ENCODE measurements around the gene ZNF358. TPM values are rescaled to one million over a fixed set of nuclear protein-coding genes. Genes with fewer than 3 reads are reported as not detected.
A peak's percentile ranks its signal among the peaks of the same experiment; 100 is the strongest.

Gene ZNF358
- total and polyA plus RNA-seq, 5 experiments from 2014 or later: 0.71 to 10.8 (median 2.5) TPM

- Mint-ChIP-seq H3K4me3 (no peak overlapping the region), H3K27ac (peak overlapping the region in 1 of 10 donors; percentile 33), H3K36me3 (peaks cover 4 to 44% (median 16%) of the 10 kb centered on the region in 3 donors), H3K4me1 (peaks cover 0 to 3% (median 0%) of the 10 kb centered on the region in 4 donors), H3K9me3 (no peaks in the 10 kb centered on the region), H3K27me3 (no peaks in the 10 kb centered on the region)
- ATAC-seq: no peak
- POLR2A ChIA-PET: no interaction called here
- DNase-seq: no peak
Observed at GRCh38 chr19:7559102-7559501, 43.2 kb downstream of the ZNF358 start.

- H3K27ac Mint-ChIP-seq: peak overlapping the region in 2 of 10 donors; percentile 31 to 40
- no peaks in the 10 kb centered on the region for H3K27me3 Mint-ChIP-seq
- peaks cover 0 to 3% (median 0%) of the 10 kb centered on the region in 4 donors for H3K4me1 Mint-ChIP-seq
- peaks cover 4 to 44% (median 16%) of the 10 kb centered on the region in 3 donors for H3K36me3 Mint-ChIP-seq
- ATAC-seq: no peak
- no peak for DNase-seq
- H3K4me3 Mint-ChIP-seq: no peak overlapping the region
- no peaks in the 10 kb centered on the region for H3K9me3 Mint-ChIP-seq
- POLR2A ChIA-PET: no interaction called here
Observed at GRCh38 chr19:7560255-7560654, 44.4 kb downstream of the ZNF358 start.

GRCh38 chr19:7561325-7561724 lies 45.4 kb downstream of the ZNF358 start:
- no peaks in the 10 kb centered on the region for H3K9me3 Mint-ChIP-seq
- DNase-seq (no peak), ATAC-seq (no peak)
- H3K27ac Mint-ChIP-seq: no peak overlapping the region
- POLR2A ChIA-PET: no interaction called here
- peaks cover 4 to 38% (median 13%) of the 10 kb centered on the region in 3 donors for H3K36me3 Mint-ChIP-seq
- H3K4me1 Mint-ChIP-seq: peaks cover 0 to 3% (median 0%) of the 10 kb centered on the region in 4 donors
- H3K27me3 Mint-ChIP-seq: no peaks in the 10 kb centered on the region
- H3K4me3 Mint-ChIP-seq: no peak overlapping the region

GRCh38 chr19:7562646-7563393 lies 46.9 kb downstream of the ZNF358 start:
- ATAC-seq (no peak), DNase-seq (no peak)
- Mint-ChIP-seq H3K36me3 (peaks cover 4 to 25% (median 8%) of the 10 kb centered on the region in 3 donors), H3K27me3 (no peaks in the 10 kb centered on the region), H3K27ac (no peak overlapping the region), H3K9me3 (no peaks in the 10 kb centered on the region), H3K4me3 (no peak overlapping the region), H3K4me1 (peaks cover 0 to 3% (median 0%) of the 10 kb centered on the region in 4 donors)
- POLR2A ChIA-PET: interaction anchor here (0.7 kb wide), 2 partner anchors 46 to 214 kb away, joined by 3 read pairs; no protein-coding TSS in a partner anchor

GRCh38 chr19:7564866-7565265 lies 49.0 kb downstream of the ZNF358 start:
- Mint-ChIP-seq H3K36me3 (peaks cover 2 to 9% (median 4%) of the 10 kb centered on the region in 3 donors), H3K4me1 (peaks cover 0 to 4% (median 1%) of the 10 kb centered on the region in 4 donors), H3K27me3 (no peaks in the 10 kb centered on the region), H3K4me3 (no peak overlapping the region), H3K9me3 (no peaks in the 10 kb centered on the region), H3K27ac (no peak overlapping the region)
- DNase-seq (no peak), ATAC-seq (no peak)
- POLR2A ChIA-PET: no interaction called here

GRCh38 chr19:7565332-7565731 lies 49.4 kb downstream of the ZNF358 start:
- H3K27me3 Mint-ChIP-seq: no peaks in the 10 kb centered on the region
- peaks cover 1 to 6% (median 2%) of the 10 kb centered on the region in 3 donors for H3K36me3 Mint-ChIP-seq
- no peaks in the 10 kb centered on the region for H3K9me3 Mint-ChIP-seq
- no peak overlapping the region for H3K27ac Mint-ChIP-seq
- DNase-seq: no peak
- H3K4me3 Mint-ChIP-seq: no peak overlapping the region
- peaks cover 0 to 4% (median 1%) of the 10 kb centered on the region in 4 donors for H3K4me1 Mint-ChIP-seq
- ATAC-seq: no peak
- POLR2A ChIA-PET: no interaction called here

Other genes with a start within 250 kb of the ZNF358 start
- 1 to 10 TPM in 1 of 2 experiments, under 1 TPM in 1; 0.60 to 1.4 TPM for gene INSR, start 221.7 kb upstream of the ZNF358 start, total RNA-seq
- under 1 TPM in 2 of 3 donors, not detected in 1; 0.14 to 0.30 TPM for gene INSR, start 221.7 kb upstream of the ZNF358 start, polyA plus RNA-seq
- 100 to 1,000 TPM; 118 to 140 TPM for gene ARHGEF18, start 167.2 kb upstream of the ZNF358 start, total RNA-seq
- gene ARHGEF18, start 167.2 kb upstream of the ZNF358 start, polyA plus RNA-seq: 10 to 100 TPM in 1 of 3 donors, 1 to 10 TPM in 2; 3.2 to 10.6 (median 5.6) TPM
- gene PEX11G, start 27.1 kb upstream of the ZNF358 start, total RNA-seq: 1 to 10 TPM in 1 of 2 experiments, under 1 TPM in 1; 0.88 to 1.1 TPM
- gene PEX11G, start 27.1 kb upstream of the ZNF358 start, polyA plus RNA-seq: 1 to 10 TPM in 2 of 3 donors, under 1 TPM in 1; 0.68 to 2.7 (median 2.3) TPM
- gene MCOLN1, start 6.5 kb downstream of the ZNF358 start, total RNA-seq: 10 to 100 TPM; 13.7 TPM
- 10 to 100 TPM in 1 of 3 donors, 1 to 10 TPM in 2; 6.5 to 10.1 (median 6.6) TPM for gene MCOLN1, start 6.5 kb downstream of the ZNF358 start, polyA plus RNA-seq
- 100 to 1,000 TPM; 114 to 116 TPM for gene PNPLA6, start 19.6 kb downstream of the ZNF358 start, total RNA-seq
- gene PNPLA6, start 19.6 kb downstream of the ZNF358 start, polyA plus RNA-seq: 10 to 100 TPM in 1 of 3 donors, 1 to 10 TPM in 2; 5.9 to 10.2 (median 7.0) TPM
- 1 to 10 TPM in 1 of 2 experiments, under 1 TPM in 1; 0.99 to 2.2 TPM for gene CAMSAP3, start 79.8 kb downstream of the ZNF358 start, total RNA-seq
- gene CAMSAP3, start 79.8 kb downstream of the ZNF358 start, polyA plus RNA-seq: under 1 TPM in 2 of 3 donors, not detected in 1; 0.20 to 0.58 TPM
- gene XAB2, start 113.4 kb downstream of the ZNF358 start, total RNA-seq: 10 to 100 TPM; 70.2 to 71.0 TPM
- gene XAB2, start 113.4 kb downstream of the ZNF358 start, polyA plus RNA-seq: 10 to 100 TPM in 1 of 3 donors, 1 to 10 TPM in 2; 6.6 to 17.6 (median 9.9) TPM
- 100 to 1,000 TPM; 124 to 128 TPM for gene PET100, start 113.7 kb downstream of the ZNF358 start, total RNA-seq
- 100 to 1,000 TPM; 190 to 299 (median 289) TPM for gene PET100, start 113.7 kb downstream of the ZNF358 start, polyA plus RNA-seq
- gene PCP2, start 117.6 kb downstream of the ZNF358 start, total RNA-seq: 1 to 10 TPM; 5.2 to 8.4 TPM
- under 1 TPM in 1 of 3 donors, not detected in 2; 0.76 TPM for gene PCP2, start 117.6 kb downstream of the ZNF358 start, polyA plus RNA-seq
- 100 to 1,000 TPM; 165 to 184 TPM for gene STXBP2, start 121.0 kb downstream of the ZNF358 start, total RNA-seq
- 10 to 100 TPM; 50.4 to 63.2 (median 54.9) TPM for gene STXBP2, start 121.0 kb downstream of the ZNF358 start, polyA plus RNA-seq
- not detected for gene RETN, start 152.9 kb downstream of the ZNF358 start, total RNA-seq
- 10 to 100 TPM in 1 of 3 donors, 1 to 10 TPM in 2; 6.5 to 12.8 (median 8.7) TPM for gene RETN, start 152.9 kb downstream of the ZNF358 start, polyA plus RNA-seq
- gene MCEMP1, start 161.0 kb downstream of the ZNF358 start, total RNA-seq: not detected
- under 1 TPM in 1 of 3 donors, not detected in 2; 0.12 TPM for gene MCEMP1, start 161.0 kb downstream of the ZNF358 start, polyA plus RNA-seq
- gene TRAPPC5, start 164.7 kb downstream of the ZNF358 start, total RNA-seq: 10 to 100 TPM; 66.5 to 71.8 TPM
- 100 to 1,000 TPM; 154 to 208 (median 170) TPM for gene TRAPPC5, start 164.7 kb downstream of the ZNF358 start, polyA plus RNA-seq
- 1 to 10 TPM; 1.7 to 2.3 TPM for gene FCER2, start 186.0 kb downstream of the ZNF358 start, total RNA-seq
- under 1 TPM in 2 of 3 donors, not detected in 1; 0.23 to 0.38 TPM for gene FCER2, start 186.0 kb downstream of the ZNF358 start, polyA plus RNA-seq
- not detected for gene CLEC4G, start 216.0 kb downstream of the ZNF358 start, total RNA-seq
- not detected for gene CLEC4G, start 216.0 kb downstream of the ZNF358 start, polyA plus RNA-seq
- gene CD209, start 231.4 kb downstream of the ZNF358 start, total RNA-seq: under 1 TPM; 0.11 to 0.26 TPM
- gene CD209, start 231.4 kb downstream of the ZNF358 start, polyA plus RNA-seq: not detected
- not detected for gene CLEC4M, start 247.1 kb downstream of the ZNF358 start, total RNA-seq
- gene CLEC4M, start 247.1 kb downstream of the ZNF358 start, polyA plus RNA-seq: not detected